IPS-18c (cell line): Measurements from ENCODE around the gene ASH1L.

Experiments used
- H3K4me3 ChIP-seq: 2 replicates; pipeline ENCODE4 v1.7.0; 2013; ENCODE audit warnings: low read depth, mild to moderate bottlenecking, low read length, moderate library complexity; ENCODE audit not compliant: insufficient read depth
- H3K9me3 ChIP-seq: one replicate; pipeline ENCODE4 v1.6.1; 2013; ENCODE audit warnings: mild to moderate bottlenecking, low read length, moderate library complexity; ENCODE audit not compliant: control insufficient read depth, insufficient read depth

The ASH1L gene

GRCh38 chr1:155287987-155288543 lies 274.5 kb downstream of the ASH1L start:
- Histone ChIP-seq H3K9me3 (no peaks in the 10 kb centered on the region), H3K4me3 (no peak overlapping the region)

GRCh38 chr1:155286544-155286943 lies 276.1 kb downstream of the ASH1L start:
- no peak overlapping the region for H3K4me3 ChIP-seq
- no peaks in the 10 kb centered on the region for H3K9me3 ChIP-seq

- H3K9me3 ChIP-seq, result no peaks in the 10 kb centered on the region
- no peak overlapping the region for H3K4me3 ChIP-seq
Measured at GRCh38 chr1:155285631-155286044, 277.0 kb downstream of the ASH1L start.
